22Rv1 (cell line): ENCODE data around the gene NAV2.

Experiments
- H3K27ac ChIP-seq: fragments of 450-650 bp; 2 replicates; pipeline ENCODE4 v1.5.1; 2017
- ZFX ChIP-seq: fragments of 450-650 bp; IDR thresholded peaks from 2 replicates; pipeline ENCODE4 v1.6.1; 2017; ENCODE audit warnings: antibody characterized with exemption, borderline replicate concordance
- TF ChIP-seq, protein P1 (sequence below): fragments of 450-650 bp; IDR thresholded peaks from 2 replicates; pipeline ENCODE4 v1.5.1; 2017; ENCODE audit warnings: mild to moderate bottlenecking

The NAV2 gene

DNA sequence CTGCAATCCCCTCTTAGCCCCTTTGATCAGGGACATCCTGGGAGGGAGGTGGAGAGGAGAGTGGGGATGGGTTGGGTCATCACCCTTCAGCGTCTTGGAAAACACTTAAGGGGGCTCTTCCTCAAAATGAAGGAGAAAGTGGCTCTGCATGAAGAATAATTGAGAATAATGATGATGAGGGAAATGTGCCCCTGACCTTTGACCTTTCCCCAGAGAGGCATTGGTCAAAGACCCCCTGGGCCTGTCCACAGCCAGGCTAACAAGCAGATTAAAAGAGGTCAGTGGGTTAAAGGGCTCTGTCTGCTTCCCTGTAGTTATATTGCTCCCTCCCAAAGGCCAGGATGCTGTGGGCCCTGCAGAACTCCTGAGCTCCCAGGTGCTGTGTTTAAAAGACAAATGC is 68.7 kb downstream of the NAV2 start:
- TF ChIP-seq ZFX, result no peak
- TF ChIP-seq, protein P1, sequence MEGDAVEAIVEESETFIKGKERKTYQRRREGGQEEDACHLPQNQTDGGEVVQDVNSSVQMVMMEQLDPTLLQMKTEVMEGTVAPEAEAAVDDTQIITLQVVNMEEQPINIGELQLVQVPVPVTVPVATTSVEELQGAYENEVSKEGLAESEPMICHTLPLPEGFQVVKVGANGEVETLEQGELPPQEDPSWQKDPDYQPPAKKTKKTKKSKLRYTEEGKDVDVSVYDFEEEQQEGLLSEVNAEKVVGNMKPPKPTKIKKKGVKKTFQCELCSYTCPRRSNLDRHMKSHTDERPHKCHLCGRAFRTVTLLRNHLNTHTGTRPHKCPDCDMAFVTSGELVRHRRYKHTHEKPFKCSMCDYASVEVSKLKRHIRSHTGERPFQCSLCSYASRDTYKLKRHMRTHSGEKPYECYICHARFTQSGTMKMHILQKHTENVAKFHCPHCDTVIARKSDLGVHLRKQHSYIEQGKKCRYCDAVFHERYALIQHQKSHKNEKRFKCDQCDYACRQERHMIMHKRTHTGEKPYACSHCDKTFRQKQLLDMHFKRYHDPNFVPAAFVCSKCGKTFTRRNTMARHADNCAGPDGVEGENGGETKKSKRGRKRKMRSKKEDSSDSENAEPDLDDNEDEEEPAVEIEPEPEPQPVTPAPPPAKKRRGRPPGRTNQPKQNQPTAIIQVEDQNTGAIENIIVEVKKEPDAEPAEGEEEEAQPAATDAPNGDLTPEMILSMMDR, result no peak
- H3K27ac ChIP-seq, result no peak overlapping the region

DNA sequence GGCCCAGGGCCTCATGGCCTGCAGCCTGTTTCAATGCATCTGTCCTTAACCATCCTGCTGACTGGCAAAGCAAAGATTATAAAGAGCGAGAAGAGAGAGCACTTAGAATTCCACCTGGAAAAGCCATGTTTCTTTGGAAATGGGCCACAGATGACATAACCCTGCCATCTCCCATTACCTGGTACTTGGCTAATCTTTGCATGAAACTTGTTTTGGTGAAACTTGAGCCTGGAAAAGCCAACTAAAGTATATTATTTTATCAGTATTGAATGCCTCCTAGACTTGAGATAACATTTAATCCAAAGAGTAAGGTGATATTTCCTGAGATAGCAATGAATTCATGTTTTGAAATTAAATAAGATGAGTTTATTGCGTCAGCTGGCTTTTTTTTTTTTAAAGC is 72.6 kb downstream of the NAV2 start:
- H3K27ac ChIP-seq, result no peak overlapping the region
- TF ChIP-seq, protein P1, result no peak
- no peak for TF ChIP-seq ZFX

DNA sequence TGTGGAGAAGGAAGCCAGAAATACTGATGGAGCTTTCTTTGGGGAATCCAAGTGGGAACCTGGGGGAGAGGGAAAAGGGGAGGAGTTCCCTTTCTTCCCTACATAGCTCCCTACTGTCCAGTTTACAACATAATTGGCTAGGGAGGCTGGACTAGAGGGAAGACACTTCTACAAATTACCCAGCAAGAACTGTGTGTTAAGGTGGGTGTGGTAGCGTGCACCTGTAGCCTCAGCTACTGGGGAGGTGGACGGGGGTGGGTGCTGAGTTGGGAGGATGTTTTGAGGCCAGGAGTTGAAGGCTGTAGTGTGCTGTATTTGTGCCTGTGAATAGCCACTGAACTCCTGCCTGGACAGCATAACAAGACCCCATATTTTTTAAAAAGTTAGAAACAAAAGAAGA is 74.0 kb downstream of the NAV2 start:
- H3K27ac ChIP-seq, result no peak overlapping the region
- TF ChIP-seq ZFX, result no peak
- TF ChIP-seq, protein P1, result no peak

DNA sequence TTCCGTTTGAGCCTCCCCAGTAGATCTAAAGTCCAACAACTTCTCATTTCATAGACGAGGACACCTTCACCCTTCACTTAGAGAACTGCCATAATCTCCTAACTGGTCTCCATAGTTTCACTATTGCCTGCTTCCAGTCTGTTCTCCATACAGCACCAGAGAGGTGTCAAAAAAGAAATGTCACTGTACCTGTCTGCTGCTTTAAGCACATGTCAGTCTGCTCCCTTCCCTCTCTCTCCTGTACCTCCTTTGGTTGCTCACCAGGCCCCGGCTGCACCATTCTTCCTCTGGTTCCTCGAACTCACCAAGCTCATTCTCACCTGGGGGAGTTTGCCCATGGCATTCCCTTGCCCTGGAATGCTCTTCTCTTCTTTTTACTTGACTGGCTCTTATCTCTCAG is 75.8 kb downstream of the NAV2 start:
- TF ChIP-seq ZFX, result no peak
- TF ChIP-seq, protein P1, result no peak
- H3K27ac ChIP-seq, result no peak overlapping the region

DNA sequence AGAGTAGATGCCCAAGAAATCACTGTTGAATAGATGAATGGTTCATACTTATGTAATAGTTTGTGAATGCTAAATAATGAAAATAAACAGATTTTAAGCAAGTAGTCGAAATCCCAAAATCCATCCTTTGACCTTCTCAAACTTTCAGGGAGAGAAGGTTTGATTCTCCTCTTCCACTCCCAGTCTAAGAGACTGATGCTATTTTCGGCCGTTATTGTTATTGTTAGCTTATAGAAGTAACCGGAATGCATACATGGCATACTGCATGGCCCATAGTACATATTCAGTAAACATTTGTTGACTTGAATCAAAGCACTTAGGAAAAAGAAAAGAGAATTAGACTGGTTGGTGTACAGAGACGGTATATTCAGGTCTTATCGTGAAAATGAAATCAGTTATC is 76.6 kb downstream of the NAV2 start:
- H3K27ac ChIP-seq, result no peak overlapping the region
- no peak for TF ChIP-seq ZFX
- TF ChIP-seq, protein P1, result no peak

DNA sequence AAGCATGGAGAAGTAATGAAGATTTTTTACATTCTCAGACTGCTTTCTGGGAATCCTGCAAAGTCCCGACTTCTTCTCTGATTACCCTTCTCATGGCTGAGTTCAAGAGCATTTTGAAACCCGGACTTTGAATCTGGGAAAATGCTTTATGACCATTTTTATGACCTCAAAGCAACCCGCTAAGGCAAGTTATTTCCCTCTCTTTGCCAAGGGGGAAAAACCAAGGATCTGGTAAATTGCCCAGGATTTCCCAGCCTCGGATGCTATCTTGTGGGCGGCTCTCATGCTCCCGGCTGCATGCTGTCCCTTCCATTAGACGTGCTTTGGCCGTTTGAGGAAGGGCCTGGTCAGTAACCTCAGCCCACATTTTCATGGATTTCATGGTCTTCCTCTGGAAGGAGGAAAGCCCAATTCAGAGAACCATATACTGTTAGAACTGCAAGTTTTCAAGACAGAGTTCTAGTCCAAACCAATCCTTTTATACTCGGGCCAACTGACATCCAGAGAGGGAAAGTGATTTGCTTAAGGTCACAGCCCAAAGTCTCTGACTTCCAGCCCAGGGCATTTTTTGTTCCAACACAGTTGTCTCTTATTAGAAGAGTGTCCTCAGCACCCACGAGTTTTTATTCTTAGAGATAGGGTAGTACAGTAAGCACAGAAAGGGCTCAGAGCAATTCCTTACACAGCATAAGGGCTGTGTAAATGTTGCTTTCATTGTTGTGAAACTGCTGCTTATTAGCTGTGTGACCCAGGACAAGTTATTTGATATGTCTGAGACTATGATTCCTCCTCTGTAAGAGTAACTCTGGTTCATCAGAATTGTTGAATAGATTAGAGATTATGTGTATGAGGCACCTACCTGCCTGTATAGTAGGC is 77.4 kb downstream of the NAV2 start:
- H3K27ac ChIP-seq, result no peak overlapping the region
- TF ChIP-seq, protein P1, result no peak

DNA sequence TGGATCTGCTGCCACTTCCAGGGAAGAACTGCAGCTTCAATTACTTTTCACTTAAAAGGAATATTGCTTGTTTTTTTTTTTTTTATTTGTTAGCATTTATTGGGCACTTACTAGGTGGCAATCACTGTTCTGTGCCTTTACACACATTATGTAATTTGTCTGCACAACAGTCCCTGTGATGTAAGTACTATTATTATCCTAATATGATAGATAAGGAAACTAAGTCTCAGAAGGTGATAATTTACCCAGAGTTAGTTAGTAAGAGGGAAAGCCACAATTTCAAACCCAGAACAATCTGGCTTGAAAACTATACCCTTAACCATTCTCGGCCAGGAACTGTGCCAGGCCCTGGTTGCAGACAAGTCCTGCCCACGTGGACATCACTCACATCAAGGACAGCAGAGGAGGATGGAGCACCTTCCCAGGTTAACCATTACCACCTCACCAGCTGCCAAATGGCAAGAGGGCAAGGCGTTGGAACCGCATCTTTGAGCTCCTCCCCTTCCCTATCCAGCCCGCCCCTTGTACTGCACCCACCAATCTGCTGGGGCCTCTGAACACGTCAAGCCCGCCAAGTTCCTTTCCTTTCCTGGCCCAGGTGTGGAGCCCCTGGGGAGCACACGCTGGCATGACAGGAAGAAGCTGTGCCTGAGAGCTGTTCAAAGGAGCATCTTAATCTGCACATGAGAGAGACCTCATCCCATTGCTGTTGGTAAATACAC is 78.4 kb downstream of the NAV2 start:
- H3K27ac ChIP-seq, result no peak overlapping the region
- no peak for TF ChIP-seq ZFX
- TF ChIP-seq, protein P1, result no peak
